ENCODE data around the gene OR10G8. TPM values are rescaled to one million over a fixed set of nuclear protein-coding genes. Genes with fewer than 3 reads are reported as not detected.
"Not testable (repeated sequence)": the region's sequence is repeated elsewhere in the genome, so short reads cannot be mapped to it uniquely, and the experiment has no call there.

OR10G8 gene
- not detected for total RNA-seq
- not detected for polyA plus RNA-seq (ENCODE audit: insufficient read depth in 1 of 8, insufficient read length in 8 of 8, low replicate concordance in 1 of 8)
- long read RNA-seq, donor 1, result 0 reads
- long read RNA-seq, donor 2, result 0 reads
- long read RNA-seq, donor 3, result 0 reads
- long read RNA-seq, donor 4, result 0 reads
- long read RNA-seq, donor 5, result 0 reads
- long read RNA-seq, donor 6, result 0 reads
- long read RNA-seq, donor 7, result 0 reads
- long read RNA-seq, donor 8, result 0 reads
- long read RNA-seq, donor 9, result 0 reads
- long read RNA-seq, donor 10, result 0 reads
- long read RNA-seq, donor 11, result 0 reads

- Histone ChIP-seq H3K36me3 (ENCODE audit: control insufficient read depth, insufficient read depth, low read length) (no peaks in the 10 kb centered on the region), H3K4me1 (ENCODE audit: control insufficient read depth, insufficient read depth, low read length) (no peaks in the 10 kb centered on the region), H3K9me3 (replicated peaks; ENCODE audit: control insufficient read depth, low read depth, low read length) (no peaks in the 10 kb centered on the region), H3K27ac (ENCODE audit: low read length) (no peak within 1 kb of the TSS), H3K4me3 (ENCODE audit: low read length) (no peak within 1 kb of the TSS), H3K27me3 (ENCODE audit: control insufficient read depth, insufficient read depth, low read length) (no peaks in the 10 kb centered on the region)
- no CpG with 5 or more reads among the region's 2 CpGs for WGBS (ENCODE audit: insufficient coverage)
- no peak for DNase-seq
Measured at GRCh38 chr11:124026498-124026897, at the start of gene OR10G8. Gene OR10G8 (plus strand): TSS chr11:124026798. CDS start chr11:124029623, 2,825 bp downstream.

GRCh38 chr11:123977731-123978347 is 48.8 kb upstream of the OR10G8 start, which contains the start of gene OR10S1:
Gene OR10S1 (minus strand): TSS chr11:123977781. CDS start chr11:123977664, 117 bp downstream.
- Histone ChIP-seq H3K36me3 (ENCODE audit: control insufficient read depth, insufficient read depth, low read length) (no peaks in the 10 kb centered on the region), H3K27ac (ENCODE audit: low read length) (no peak within 1 kb of the TSS), H3K27me3 (ENCODE audit: control insufficient read depth, insufficient read depth, low read length) (no peaks in the 10 kb centered on the region), H3K4me3 (ENCODE audit: low read length) (no peak within 1 kb of the TSS), H3K4me1 (ENCODE audit: control insufficient read depth, insufficient read depth, low read length) (no peaks in the 10 kb centered on the region), H3K9me3 (replicated peaks; ENCODE audit: control insufficient read depth, low read depth, low read length) (no peaks in the 10 kb centered on the region)
- no peak for DNase-seq

GRCh38 chr11:123979311-123979710 is 47.3 kb upstream of the OR10G8 start:
- no peak for DNase-seq
- WGBS (ENCODE audit: insufficient coverage), result 77% methylated on average over 3 of the region's 5 CpGs
- Histone ChIP-seq H3K27ac (ENCODE audit: low read length) (no peak overlapping the region), H3K4me1 (ENCODE audit: control insufficient read depth, insufficient read depth, low read length) (no peaks in the 10 kb centered on the region), H3K36me3 (ENCODE audit: control insufficient read depth, insufficient read depth, low read length) (no peaks in the 10 kb centered on the region), H3K9me3 (replicated peaks; ENCODE audit: control insufficient read depth, low read depth, low read length) (no peaks in the 10 kb centered on the region), H3K4me3 (ENCODE audit: low read length) (no peak overlapping the region), H3K27me3 (ENCODE audit: control insufficient read depth, insufficient read depth, low read length) (no peaks in the 10 kb centered on the region)

- H3K9me3 ChIP-seq (replicated peaks; ENCODE audit: control insufficient read depth, low read depth, low read length), result no peaks in the 10 kb centered on the region
- no peak for DNase-seq
- H3K27me3 ChIP-seq (ENCODE audit: control insufficient read depth, insufficient read depth, low read length), result no peaks in the 10 kb centered on the region
- no peak within 1 kb of the TSS for H3K4me3 ChIP-seq (ENCODE audit: low read length)
- H3K27ac ChIP-seq (ENCODE audit: low read length), result no peak within 1 kb of the TSS
- no peaks in the 10 kb centered on the region for H3K36me3 ChIP-seq (ENCODE audit: control insufficient read depth, insufficient read depth, low read length)
- WGBS (ENCODE audit: insufficient coverage), result no CpG with 5 or more reads among the region's 1 CpG
- no peaks in the 10 kb centered on the region for H3K4me1 ChIP-seq (ENCODE audit: control insufficient read depth, insufficient read depth, low read length)
Measured at GRCh38 chr11:123995119-123995518, 31.5 kb upstream of the OR10G8 start, which contains the start of gene OR10G6. Gene OR10G6 (minus strand): TSS chr11:123995161. CDS start chr11:123995161, 0 bp downstream.

GRCh38 chr11:124012697-124013096 is 13.9 kb upstream of the OR10G8 start, which contains the start of gene OR10G4:
Gene OR10G4 (plus strand): TSS chr11:124012997. CDS start chr11:124015575, 2,578 bp downstream.
- Histone ChIP-seq H3K4me1 (ENCODE audit: control insufficient read depth, insufficient read depth, low read length) (no peaks in the 10 kb centered on the region), H3K27ac (ENCODE audit: low read length) (no peak within 1 kb of the TSS), H3K9me3 (replicated peaks; ENCODE audit: control insufficient read depth, low read depth, low read length) (no peaks in the 10 kb centered on the region), H3K36me3 (ENCODE audit: control insufficient read depth, insufficient read depth, low read length) (no peaks in the 10 kb centered on the region), H3K27me3 (ENCODE audit: control insufficient read depth, insufficient read depth, low read length) (no peaks in the 10 kb centered on the region), H3K4me3 (ENCODE audit: low read length) (no peak within 1 kb of the TSS)
- DNase-seq, result no peak
- no CpG with 5 or more reads among the region's 2 CpGs for WGBS (ENCODE audit: insufficient coverage)

GRCh38 chr11:124015837-124016236 is 10.8 kb upstream of the OR10G8 start:
- not testable (repeated sequence) for H3K4me3 ChIP-seq (ENCODE audit: low read length); H3K36me3 ChIP-seq (ENCODE audit: control insufficient read depth, insufficient read depth, low read length); H3K27ac ChIP-seq (ENCODE audit: low read length); DNase-seq; H3K9me3 ChIP-seq (replicated peaks; ENCODE audit: control insufficient read depth, low read depth, low read length); H3K27me3 ChIP-seq (ENCODE audit: control insufficient read depth, insufficient read depth, low read length); H3K4me1 ChIP-seq (ENCODE audit: control insufficient read depth, insufficient read depth, low read length)
- 93% methylated on average over 3 of the region's 9 CpGs for WGBS (ENCODE audit: insufficient coverage)

- Histone ChIP-seq H3K27me3 (ENCODE audit: control insufficient read depth, insufficient read depth, low read length) (no peaks in the 10 kb centered on the region), H3K9me3 (replicated peaks; ENCODE audit: control insufficient read depth, low read depth, low read length) (no peaks in the 10 kb centered on the region), H3K4me3 (ENCODE audit: low read length) (no peak overlapping the region), H3K36me3 (ENCODE audit: control insufficient read depth, insufficient read depth, low read length) (no peaks in the 10 kb centered on the region), H3K27ac (ENCODE audit: low read length) (no peak overlapping the region), H3K4me1 (ENCODE audit: control insufficient read depth, insufficient read depth, low read length) (no peaks in the 10 kb centered on the region)
- WGBS (ENCODE audit: insufficient coverage), result no CpG with 5 or more reads among the region's 1 CpG
- peak; percentile 44 for DNase-seq
Measured at GRCh38 chr11:124036666-124037065, 10.1 kb downstream of the OR10G8 start.

GRCh38 chr11:124039557-124039956 is 13.0 kb downstream of the OR10G8 start:
- 73% methylated on average over 6 of the region's 9 CpGs for WGBS (ENCODE audit: insufficient coverage)
- Histone ChIP-seq H3K27ac (ENCODE audit: low read length) (no peak overlapping the region), H3K9me3 (replicated peaks; ENCODE audit: control insufficient read depth, low read depth, low read length) (no peaks in the 10 kb centered on the region), H3K27me3 (ENCODE audit: control insufficient read depth, insufficient read depth, low read length) (no peaks in the 10 kb centered on the region), H3K4me1 (ENCODE audit: control insufficient read depth, insufficient read depth, low read length) (no peaks in the 10 kb centered on the region), H3K36me3 (ENCODE audit: control insufficient read depth, insufficient read depth, low read length) (no peaks in the 10 kb centered on the region), H3K4me3 (ENCODE audit: low read length) (no peak overlapping the region)
- no peak for DNase-seq

GRCh38 chr11:124041254-124041653 is 14.7 kb downstream of the OR10G8 start, which contains the start of gene OR10G7:
Gene OR10G7 (minus strand): TSS chr11:124041325. CDS start chr11:124039001, 2,324 bp downstream.
- H3K4me3 ChIP-seq (ENCODE audit: low read length), result no peak within 1 kb of the TSS
- H3K27ac ChIP-seq (ENCODE audit: low read length), result no peak within 1 kb of the TSS
- H3K4me1 ChIP-seq (ENCODE audit: control insufficient read depth, insufficient read depth, low read length), result no peaks in the 10 kb centered on the region
- no peaks in the 10 kb centered on the region for H3K27me3 ChIP-seq (ENCODE audit: control insufficient read depth, insufficient read depth, low read length)
- DNase-seq, result no peak
- H3K36me3 ChIP-seq (ENCODE audit: control insufficient read depth, insufficient read depth, low read length), result no peaks in the 10 kb centered on the region
- no CpG with 5 or more reads among the region's 1 CpG for WGBS (ENCODE audit: insufficient coverage)
- no peaks in the 10 kb centered on the region for H3K9me3 ChIP-seq (replicated peaks; ENCODE audit: control insufficient read depth, low read depth, low read length)

- Histone ChIP-seq H3K9me3 (replicated peaks; ENCODE audit: control insufficient read depth, low read depth, low read length) (no peaks in the 10 kb centered on the region), H3K27me3 (ENCODE audit: control insufficient read depth, insufficient read depth, low read length) (no peaks in the 10 kb centered on the region), H3K27ac (ENCODE audit: low read length) (no peak overlapping the region), H3K4me3 (ENCODE audit: low read length) (no peak overlapping the region), H3K4me1 (ENCODE audit: control insufficient read depth, insufficient read depth, low read length) (no peaks in the 10 kb centered on the region), H3K36me3 (ENCODE audit: control insufficient read depth, insufficient read depth, low read length) (no peaks in the 10 kb centered on the region)
- no peak for DNase-seq
- no CpG with 5 or more reads among the region's 4 CpGs for WGBS (ENCODE audit: insufficient coverage)
Measured at GRCh38 chr11:124043420-124043819, 16.8 kb downstream of the OR10G8 start.
